Tibial nerve (tissue), 4 donors: ENCODE measurements around the gene CCDC158.

ENCODE experiments used
- EP300 ChIP-seq, 2 donors: sonication (generic); formaldehyde crosslinking; IDR thresholded peaks; one replicate each; pipeline ENCODE4 v1.6.1; 2017; ENCODE audit warnings: antibody characterized with exemption in 2 of 2, mild to moderate bottlenecking in 1 of 2
- TF ChIP-seq, protein P1 (sequence below), 5 experiments: fragments of 200-600 bp in 3 of 5; fragments of 450-650 bp in 2 of 5; sonication (generic) in 3 of 5; IDR thresholded peaks; one replicate each; pipeline ENCODE4 v1.5.1; 2016 to 2019; ENCODE audit warnings: antibody characterized with exemption in 5 of 5, mild to moderate bottlenecking in 3 of 5, moderate library complexity in 2 of 5

DNA sequence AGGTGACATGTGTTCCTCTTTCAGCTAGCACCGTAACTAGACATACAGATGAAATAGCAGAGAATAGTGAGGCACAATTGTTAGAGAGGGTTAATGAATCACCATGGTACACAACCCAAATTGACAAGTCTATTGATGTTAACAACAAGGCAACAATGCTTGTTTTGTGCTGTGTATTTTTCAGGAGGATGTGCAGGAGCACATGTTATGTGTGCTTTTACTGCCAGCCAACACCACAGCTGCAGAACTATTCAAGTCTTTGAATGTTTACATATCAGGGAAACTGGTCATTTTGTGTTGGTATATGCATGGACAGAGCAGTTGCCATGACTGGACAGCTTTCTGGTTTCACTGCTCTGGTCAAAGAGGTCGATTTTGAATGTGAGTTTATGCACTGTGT is 81.6 kb downstream of the CCDC158 start:
- TF ChIP-seq, protein P1, sequence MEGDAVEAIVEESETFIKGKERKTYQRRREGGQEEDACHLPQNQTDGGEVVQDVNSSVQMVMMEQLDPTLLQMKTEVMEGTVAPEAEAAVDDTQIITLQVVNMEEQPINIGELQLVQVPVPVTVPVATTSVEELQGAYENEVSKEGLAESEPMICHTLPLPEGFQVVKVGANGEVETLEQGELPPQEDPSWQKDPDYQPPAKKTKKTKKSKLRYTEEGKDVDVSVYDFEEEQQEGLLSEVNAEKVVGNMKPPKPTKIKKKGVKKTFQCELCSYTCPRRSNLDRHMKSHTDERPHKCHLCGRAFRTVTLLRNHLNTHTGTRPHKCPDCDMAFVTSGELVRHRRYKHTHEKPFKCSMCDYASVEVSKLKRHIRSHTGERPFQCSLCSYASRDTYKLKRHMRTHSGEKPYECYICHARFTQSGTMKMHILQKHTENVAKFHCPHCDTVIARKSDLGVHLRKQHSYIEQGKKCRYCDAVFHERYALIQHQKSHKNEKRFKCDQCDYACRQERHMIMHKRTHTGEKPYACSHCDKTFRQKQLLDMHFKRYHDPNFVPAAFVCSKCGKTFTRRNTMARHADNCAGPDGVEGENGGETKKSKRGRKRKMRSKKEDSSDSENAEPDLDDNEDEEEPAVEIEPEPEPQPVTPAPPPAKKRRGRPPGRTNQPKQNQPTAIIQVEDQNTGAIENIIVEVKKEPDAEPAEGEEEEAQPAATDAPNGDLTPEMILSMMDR (IDR thresholded peaks at IDR 0.05) = no peak
- no peak for TF ChIP-seq EP300 (IDR thresholded peaks at IDR 0.05)
